CD4-positive, alpha-beta T cell (primary cell): ENCODE data around the gene ZNF185. TPM values are rescaled to one million over a fixed set of nuclear protein-coding genes. Genes with fewer than 3 reads are reported as not detected.

Source experiments
- ATAC-seq: fragments of 200-7000 bp; cut with Tn5 transposase; one replicate; pipeline ENCODE4 v1.10.0; 2022; ENCODE audit warnings: mild to moderate bottlenecking; ENCODE audit not compliant: poor library complexity
- CTCF ChIA-PET: fragments of 350-600 bp; sonication (Branson Sonifier 250); formaldehyde crosslinking; loops from one replicate; lab custom pipeline; 2021; ENCODE audit warnings: antibody characterized with exemption, inconsistent platforms; lab: Charles Lee
- POLR2A ChIA-PET: fragments of 350-600 bp; sonication (Branson Sonifier 250); formaldehyde crosslinking; loops from one replicate; lab custom pipeline; 2021; ENCODE audit warnings: antibody characterized with exemption, inconsistent platforms; lab: Charles Lee
- DNase-seq, 14 experiments: peaks; one replicate each; pipeline ENCODE4 v3.0.0-alpha.2; 2013 to 2020; ENCODE audit warnings: mixed read lengths in 2 of 14
- H3K27ac ChIP-seq, 2 donors: one replicate each; pipeline versions ENCODE4 v1.5.1 to v1.7.0; 2013; ENCODE audit warnings: low read length in 2 of 2, low read depth in 1 of 2, mild to moderate bottlenecking in 1 of 2
- H3K27me3 ChIP-seq, 2 experiments: 1 replicate in 1 of 2; 2 replicates in 1 of 2; pipeline versions ENCODE4 v1.6.1 to v1.7.0; 2013; ENCODE audit warnings: low read length in 2 of 2, control low read depth in 1 of 2, mild to moderate bottlenecking in 1 of 2, moderate library complexity in 1 of 2; ENCODE audit not compliant: insufficient read depth in 2 of 2, control insufficient read depth in 1 of 2
- H3K36me3 ChIP-seq: one replicate; pipeline ENCODE4 v1.6.1; 2013; ENCODE audit warnings: low read length, control low read depth; ENCODE audit not compliant: insufficient read depth
- H3K4me1 ChIP-seq: one replicate; pipeline ENCODE4 v1.6.1; 2013; ENCODE audit warnings: low read length, control low read depth; ENCODE audit not compliant: insufficient read depth
- H3K4me3 ChIP-seq: one replicate; pipeline ENCODE4 v1.5.1; 2013; ENCODE audit warnings: mild to moderate bottlenecking, low read length, moderate library complexity
- H3K9me3 ChIP-seq, 2 experiments: 1 replicate in 1 of 2; 2 replicates in 1 of 2; pipeline versions ENCODE4 v1.6.1 to v1.7.0; 2013; ENCODE audit warnings: low read length in 2 of 2, mild to moderate bottlenecking in 2 of 2, control low read depth in 1 of 2, moderate library complexity in 1 of 2; ENCODE audit not compliant: control insufficient read depth in 1 of 2, insufficient read depth in 1 of 2
- H3K27ac Mint-ChIP-seq: one replicate; pipeline ENCODE4 v1.8.0; 2020; ENCODE audit warnings: mixed read lengths
- H3K27me3 Mint-ChIP-seq: one replicate; pipeline ENCODE4 v1.8.0; 2021; ENCODE audit warnings: mixed read lengths
- H3K36me3 Mint-ChIP-seq: one replicate; pipeline ENCODE4 v1.8.0; 2021; ENCODE audit warnings: low read depth, mixed read lengths
- H3K4me1 Mint-ChIP-seq: one replicate; pipeline ENCODE4 v1.8.0; 2021; ENCODE audit warnings: low read depth, mixed read lengths
- H3K4me3 Mint-ChIP-seq: one replicate; pipeline ENCODE4 v1.8.0; 2020; ENCODE audit warnings: mild to moderate bottlenecking, mixed read lengths
- H3K9me3 Mint-ChIP-seq: one replicate; pipeline ENCODE4 v1.8.0; 2020; ENCODE audit warnings: mixed read lengths
- intact Hi-C, 2 experiments: fragments of 100-400 bp; cut with DNase I in 1 of 2; cut with micrococcal nuclease in 1 of 2; formaldehyde crosslinking; loops; one replicate each; pipeline versions ENCODE4 v1.15.1 to v1.9.0; 2023 to 2025; cut with DNase I, micrococcal nuclease
- total RNA-seq, 174 experiments: library from RNA in 2 of 174; stranded (reverse) in 2 of 174; gene quantifications; one replicate each; pipeline ENCODE4 v1.2.3 and lab custom pipeline; 2021 to 2026
- TF ChIP-seq, protein P1 (sequence below): fragments of 200-600 bp; IDR thresholded peaks from one replicate; pipeline ENCODE4 v1.8.0; 2022; ENCODE audit warnings: antibody characterized with exemption, mild to moderate bottlenecking

ZNF185 gene
- total RNA-seq, 2 experiments from 2014 or later = 1.4 to 1.5 TPM

DNA sequence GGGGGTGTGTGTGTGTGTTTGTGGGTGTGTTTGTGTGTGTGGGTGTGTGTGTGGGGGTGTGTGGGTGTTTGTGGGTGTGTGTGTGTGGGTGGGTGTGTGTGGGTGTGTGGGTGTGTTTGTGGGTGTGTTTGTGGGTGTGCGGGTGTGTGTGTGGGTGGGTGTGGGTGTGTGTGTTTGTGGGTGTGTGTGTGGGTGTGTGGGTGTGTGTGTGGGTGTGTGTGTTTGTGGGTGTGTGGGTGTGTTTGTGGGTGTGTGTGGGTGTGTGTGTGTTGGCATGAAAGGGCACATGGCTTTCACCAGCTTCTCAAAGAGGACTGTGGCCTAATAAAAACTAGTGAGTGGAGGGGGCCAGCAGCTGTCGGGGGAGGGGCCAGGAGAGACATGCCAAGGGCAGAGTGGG, 25.3 kb upstream of the ZNF185 start:
- ChIA-PET CTCF (no interaction called here), POLR2A (no interaction called here)
- TF ChIP-seq, protein P1, sequence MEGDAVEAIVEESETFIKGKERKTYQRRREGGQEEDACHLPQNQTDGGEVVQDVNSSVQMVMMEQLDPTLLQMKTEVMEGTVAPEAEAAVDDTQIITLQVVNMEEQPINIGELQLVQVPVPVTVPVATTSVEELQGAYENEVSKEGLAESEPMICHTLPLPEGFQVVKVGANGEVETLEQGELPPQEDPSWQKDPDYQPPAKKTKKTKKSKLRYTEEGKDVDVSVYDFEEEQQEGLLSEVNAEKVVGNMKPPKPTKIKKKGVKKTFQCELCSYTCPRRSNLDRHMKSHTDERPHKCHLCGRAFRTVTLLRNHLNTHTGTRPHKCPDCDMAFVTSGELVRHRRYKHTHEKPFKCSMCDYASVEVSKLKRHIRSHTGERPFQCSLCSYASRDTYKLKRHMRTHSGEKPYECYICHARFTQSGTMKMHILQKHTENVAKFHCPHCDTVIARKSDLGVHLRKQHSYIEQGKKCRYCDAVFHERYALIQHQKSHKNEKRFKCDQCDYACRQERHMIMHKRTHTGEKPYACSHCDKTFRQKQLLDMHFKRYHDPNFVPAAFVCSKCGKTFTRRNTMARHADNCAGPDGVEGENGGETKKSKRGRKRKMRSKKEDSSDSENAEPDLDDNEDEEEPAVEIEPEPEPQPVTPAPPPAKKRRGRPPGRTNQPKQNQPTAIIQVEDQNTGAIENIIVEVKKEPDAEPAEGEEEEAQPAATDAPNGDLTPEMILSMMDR = no peak
- Mint-ChIP-seq H3K27ac (no peak overlapping the region), H3K4me1 (no peaks in the 10 kb centered on the region), H3K4me3 (no peak overlapping the region), H3K36me3 (peaks cover 19% of the 10 kb centered on the region), H3K9me3 (no peaks in the 10 kb centered on the region), H3K27me3 (no peaks in the 10 kb centered on the region)
- no peak overlapping the region for H3K27ac ChIP-seq
- H3K4me1 ChIP-seq = peaks cover 16% of the 10 kb centered on the region
- H3K27me3 ChIP-seq = no peaks in the 10 kb centered on the region
- intact Hi-C loops = no loop called here
- H3K9me3 ChIP-seq = no peaks in the 10 kb centered on the region
- DNase-seq = no peak
- no peak overlapping the region for H3K4me3 ChIP-seq
- ATAC-seq = no peak
- H3K36me3 ChIP-seq = peaks cover 4% of the 10 kb centered on the region

DNA sequence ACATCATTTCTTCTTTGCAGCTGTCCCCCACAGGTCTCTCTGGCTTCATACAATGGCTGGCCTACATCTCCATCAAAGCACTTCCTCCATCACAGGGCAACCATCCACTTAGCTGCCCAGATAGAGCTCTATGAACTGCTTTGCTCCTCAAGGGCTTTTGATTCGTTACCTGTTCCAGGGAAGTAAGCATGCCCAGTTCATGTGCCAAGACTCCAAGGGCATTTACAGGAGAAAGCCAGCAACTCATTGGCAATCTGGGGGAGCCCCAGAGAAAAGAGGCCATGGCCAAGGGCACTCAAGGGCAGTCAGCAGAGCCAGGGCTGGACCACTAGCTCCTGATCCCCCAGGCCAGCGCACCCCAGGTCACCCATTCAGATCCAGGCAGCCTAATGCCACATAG, 24.5 kb upstream of the ZNF185 start:
- Histone ChIP-seq H3K4me1 (peaks cover 16% of the 10 kb centered on the region), H3K27me3 (no peaks in the 10 kb centered on the region), H3K27ac (no peak overlapping the region), H3K4me3 (no peak overlapping the region), H3K9me3 (no peaks in the 10 kb centered on the region), H3K36me3 (peaks cover 4% of the 10 kb centered on the region)
- ATAC-seq (no peak), DNase-seq (no peak)
- TF ChIP-seq, protein P1 = no peak
- ChIA-PET CTCF (no interaction called here), POLR2A (no interaction called here)
- no peak overlapping the region for H3K27ac Mint-ChIP-seq
- no peaks in the 10 kb centered on the region for H3K9me3 Mint-ChIP-seq
- no peak overlapping the region for H3K4me3 Mint-ChIP-seq
- peaks cover 18% of the 10 kb centered on the region for H3K36me3 Mint-ChIP-seq
- H3K27me3 Mint-ChIP-seq = no peaks in the 10 kb centered on the region
- intact Hi-C loops = no loop called here
- H3K4me1 Mint-ChIP-seq = no peaks in the 10 kb centered on the region

DNA sequence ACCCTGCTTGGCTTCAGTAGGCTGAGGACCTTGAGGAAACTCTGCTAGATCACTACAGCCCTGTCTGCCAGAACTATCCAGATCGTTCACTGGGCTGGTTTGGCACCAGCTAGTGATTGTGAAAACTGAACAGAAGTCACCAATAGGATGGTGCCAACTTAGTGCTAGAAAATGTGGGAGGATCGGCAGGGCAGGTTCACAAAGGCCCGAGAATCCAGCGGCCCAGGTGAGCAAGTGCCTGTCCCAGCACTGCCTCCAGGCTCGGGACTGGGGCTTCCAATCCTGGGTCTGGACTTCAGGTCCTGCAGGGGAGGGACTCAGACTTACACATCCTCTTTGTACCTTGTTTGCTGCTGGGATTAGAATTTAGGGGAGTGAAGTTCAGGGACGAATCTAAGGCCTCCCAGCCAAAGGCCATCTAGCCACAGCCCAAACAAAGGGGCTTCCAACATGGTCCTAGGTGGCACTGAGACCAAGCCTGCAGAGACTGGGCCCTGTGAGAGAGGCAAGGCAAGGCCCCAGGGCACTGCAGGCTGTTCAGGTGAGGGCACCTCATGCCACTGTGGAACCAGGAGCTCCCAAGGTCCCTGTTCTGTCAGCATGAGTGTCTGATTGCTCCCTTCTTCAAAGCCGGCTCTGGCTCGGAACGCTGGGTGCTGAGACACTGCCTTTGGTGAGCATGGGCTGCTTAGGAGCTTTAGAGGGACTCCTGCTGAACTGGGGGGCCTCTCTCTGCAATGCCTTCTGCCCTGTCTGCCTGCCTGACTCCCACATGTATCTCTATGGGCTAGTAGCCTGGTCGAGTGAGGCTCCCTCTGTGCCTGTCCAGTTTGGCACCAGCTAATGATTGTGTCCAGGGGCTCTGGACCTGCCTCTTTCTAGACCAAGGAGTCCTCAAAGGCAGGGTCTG, 20.7 kb upstream of the ZNF185 start:
- Histone ChIP-seq H3K27ac (no peak overlapping the region), H3K36me3 (no peaks in the 10 kb centered on the region), H3K9me3 (no peaks in the 10 kb centered on the region), H3K4me3 (no peak overlapping the region), H3K27me3 (no peaks in the 10 kb centered on the region), H3K4me1 (peaks cover 11% of the 10 kb centered on the region)
- no peaks in the 10 kb centered on the region for H3K4me1 Mint-ChIP-seq
- no peak overlapping the region for H3K27ac Mint-ChIP-seq
- H3K4me3 Mint-ChIP-seq = no peak overlapping the region
- no peaks in the 10 kb centered on the region for H3K9me3 Mint-ChIP-seq
- no peak for ATAC-seq
- H3K27me3 Mint-ChIP-seq = no peaks in the 10 kb centered on the region
- TF ChIP-seq, protein P1 = no peak
- intact Hi-C loops = no loop called here
- ChIA-PET POLR2A (no interaction called here), CTCF (no interaction called here)
- no peaks in the 10 kb centered on the region for H3K36me3 Mint-ChIP-seq
- no peak for DNase-seq
